ENCODE results near the gene KCNMB2. TPM values are rescaled to one million over a fixed set of nuclear protein-coding genes. Genes with fewer than 3 reads are reported as not detected.
"Not testable (repeated sequence)": the region's sequence is repeated elsewhere in the genome, so short reads cannot be mapped to it uniquely, and the experiment has no call there.

Gene KCNMB2
- total RNA-seq, 2 experiments from 2014 or later, result not detected

DNA sequence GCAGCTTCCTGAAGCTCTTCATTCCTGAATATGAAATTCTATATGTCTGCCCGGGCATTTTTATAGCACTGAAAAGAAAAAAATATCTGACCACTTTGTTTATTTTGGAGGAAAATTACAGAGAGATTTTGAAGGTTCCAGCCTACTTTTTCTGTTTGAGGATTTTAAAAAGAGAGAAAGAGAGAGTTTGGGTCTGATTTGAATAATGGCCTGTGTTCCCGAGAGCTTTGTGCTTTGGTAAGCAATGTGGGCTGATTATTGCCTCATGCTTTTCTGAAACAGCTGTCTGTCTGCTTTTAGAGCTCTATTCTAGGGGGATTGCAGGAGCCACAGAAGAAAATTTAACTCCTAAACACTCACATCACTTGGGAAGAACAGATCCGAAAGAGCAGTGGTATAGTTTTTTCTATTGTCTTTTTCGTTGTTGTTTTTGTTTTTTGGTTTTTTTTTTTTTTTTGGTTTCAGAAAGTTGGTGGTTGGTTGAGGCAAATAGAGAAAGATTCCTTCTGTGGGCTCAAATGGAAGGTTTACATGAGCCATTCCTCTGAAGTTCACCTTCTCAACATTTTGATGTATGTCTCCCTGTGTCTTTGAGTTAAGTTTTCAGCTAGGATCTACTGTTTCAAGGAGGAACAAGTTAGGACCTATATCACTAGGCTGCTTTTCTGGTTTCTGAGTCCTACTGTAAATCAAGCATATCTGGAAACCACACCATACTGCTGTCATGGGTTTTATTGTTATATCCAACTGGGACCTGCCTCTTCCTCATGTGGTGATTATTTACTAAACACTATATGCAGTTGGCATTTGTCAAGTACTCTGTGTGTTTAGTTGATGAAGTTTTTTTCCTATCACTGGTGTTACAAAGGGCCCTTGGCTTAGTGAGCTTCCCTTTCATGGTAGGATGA, 178.9 kb downstream of the KCNMB2 start:
- POLR2A ChIA-PET, result no interaction called here
- H3K4me1 Mint-ChIP-seq, result no peaks in the 10 kb centered on the region
- no peak overlapping the region for H3K4me3 Mint-ChIP-seq
- H3K27me3 Mint-ChIP-seq, result no peaks in the 10 kb centered on the region
- H3K9me3 Mint-ChIP-seq, result no peaks in the 10 kb centered on the region
- CTCF ChIA-PET, result no interaction called here
- H3K36me3 Mint-ChIP-seq (ENCODE audit: low read depth), result no peaks in the 10 kb centered on the region
- no peak for DNase-seq
- H3K27ac Mint-ChIP-seq, result no peak overlapping the region

DNA sequence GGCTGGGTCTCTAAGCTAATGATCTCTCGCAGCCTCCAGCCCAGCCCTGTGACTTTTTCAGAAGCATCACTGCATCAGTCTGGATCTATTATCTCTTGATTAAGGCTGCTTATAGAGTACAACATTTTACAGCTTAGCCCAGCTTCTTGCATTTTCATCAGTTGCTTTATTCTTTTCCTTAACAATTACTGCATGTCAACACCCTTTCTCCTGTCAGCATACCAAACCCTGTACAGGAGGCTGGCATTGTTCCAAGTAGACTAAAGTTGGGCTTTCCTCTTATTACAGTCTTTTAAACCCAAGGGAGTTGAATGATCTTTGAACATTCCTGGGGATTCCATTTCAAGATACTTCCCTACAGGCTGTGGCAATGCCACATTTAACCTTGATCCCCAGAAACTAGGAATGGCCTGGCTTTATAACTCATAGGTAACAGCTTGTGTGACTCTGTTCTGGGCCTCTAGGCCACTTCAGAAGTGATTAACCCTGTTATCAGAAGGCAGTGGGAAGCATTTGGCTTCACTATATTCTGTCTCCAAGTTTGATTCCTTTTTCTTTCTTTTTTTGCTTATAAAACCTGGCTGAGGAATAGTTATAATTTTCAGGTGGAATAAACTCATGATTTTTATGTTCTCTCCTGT, 182.9 kb downstream of the KCNMB2 start:
- no peak for DNase-seq
- ChIA-PET POLR2A (no interaction called here), CTCF (interaction anchor here (0.5 kb wide), 1 partner anchor 829 kb away, joined by 3 read pairs; no protein-coding TSS in a partner anchor)
- no peaks in the 10 kb centered on the region for H3K27me3 Mint-ChIP-seq
- H3K4me3 Mint-ChIP-seq, result no peak overlapping the region
- no peak overlapping the region for H3K27ac Mint-ChIP-seq
- no peaks in the 10 kb centered on the region for H3K4me1 Mint-ChIP-seq
- no peaks in the 10 kb centered on the region for H3K9me3 Mint-ChIP-seq
- H3K36me3 Mint-ChIP-seq (ENCODE audit: low read depth), result no peaks in the 10 kb centered on the region

DNA sequence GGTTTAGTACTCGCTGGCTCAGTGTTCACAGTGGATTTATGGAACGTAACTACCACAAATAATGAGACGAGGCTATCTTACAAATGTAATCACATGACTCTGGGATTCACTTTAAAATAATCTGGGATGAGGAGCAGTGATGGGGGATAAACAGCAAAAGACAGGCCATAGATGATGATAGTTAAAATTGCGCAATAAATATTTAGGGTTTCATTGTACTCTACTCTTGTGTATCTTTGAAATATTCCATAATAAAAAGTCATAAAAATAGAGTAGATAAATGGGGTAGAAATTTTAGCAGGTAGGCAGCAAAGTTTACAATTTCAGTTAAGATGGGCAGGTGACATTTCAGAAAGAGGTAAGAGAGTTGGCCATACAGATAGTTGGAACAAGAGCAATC, 196.6 kb downstream of the KCNMB2 start:
- POLR2A ChIA-PET, result no interaction called here

DNA sequence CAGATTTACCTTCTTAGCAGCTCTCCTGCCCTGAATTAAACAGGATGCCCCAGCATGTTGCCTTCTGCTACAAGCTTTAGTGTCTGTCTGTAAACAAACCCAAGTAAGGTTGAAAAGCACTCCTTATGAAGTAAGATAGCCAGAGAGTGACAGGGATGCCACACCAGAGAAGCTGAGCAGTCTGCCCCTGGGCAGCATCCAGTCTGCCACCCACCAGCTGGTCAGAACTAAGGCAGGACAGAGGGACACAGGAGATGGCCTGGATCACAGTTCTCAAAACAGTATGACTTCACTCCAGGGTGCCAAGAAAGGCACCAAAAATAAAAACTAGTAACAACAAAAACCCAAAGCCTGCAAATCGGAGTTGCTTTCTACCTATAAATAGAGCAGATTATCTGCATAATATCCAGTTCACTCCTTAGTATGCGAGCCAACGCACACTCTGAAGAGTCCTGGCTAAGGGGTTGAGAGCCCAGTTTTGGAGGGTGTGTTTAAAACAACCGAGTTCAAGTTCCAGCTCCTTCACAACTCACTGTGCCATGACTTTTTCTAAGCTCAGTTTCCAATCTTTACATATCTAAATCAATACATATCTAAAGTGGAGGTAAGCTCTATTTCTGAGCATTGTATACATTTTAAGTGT, 198.9 kb downstream of the KCNMB2 start:
- H3K9me3 Mint-ChIP-seq, result peaks cover 2% of the 10 kb centered on the region

More for the DNA sequence above, 196.6 kb downstream of the KCNMB2 start:
- Mint-ChIP-seq H3K9me3 (peaks cover 2% of the 10 kb centered on the region), H3K4me3 (no peak overlapping the region), H3K27ac (no peak overlapping the region), H3K36me3 (ENCODE audit: low read depth) (no peaks in the 10 kb centered on the region), H3K27me3 (no peaks in the 10 kb centered on the region), H3K4me1 (no peaks in the 10 kb centered on the region)
- CTCF ChIA-PET, result no interaction called here
- no peak for DNase-seq

DNA sequence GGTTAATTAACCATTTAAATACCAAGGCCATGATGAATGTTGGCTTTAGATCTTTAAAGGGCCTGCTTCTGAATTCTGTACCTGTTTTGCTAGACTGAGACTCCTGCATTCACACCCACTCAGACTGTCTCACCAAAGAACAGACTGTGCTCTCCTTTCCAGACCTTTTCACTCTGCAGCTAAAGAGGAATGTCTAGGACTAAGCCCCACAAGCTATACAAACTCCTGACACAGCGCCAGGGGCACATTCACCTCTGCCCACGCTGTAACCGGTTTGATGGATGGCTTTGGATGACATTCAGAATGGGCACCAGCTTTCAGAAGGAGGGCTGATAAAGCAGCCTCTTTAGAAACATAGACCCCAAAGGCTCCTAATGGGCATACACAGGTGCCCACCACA, 200.1 kb downstream of the KCNMB2 start:
- Mint-ChIP-seq H3K9me3 (peaks cover 2% of the 10 kb centered on the region), H3K4me3 (no peak overlapping the region), H3K36me3 (ENCODE audit: low read depth) (no peaks in the 10 kb centered on the region), H3K27me3 (no peaks in the 10 kb centered on the region), H3K4me1 (no peaks in the 10 kb centered on the region), H3K27ac (no peak overlapping the region)
- CTCF ChIA-PET, result no interaction called here
- DNase-seq, result no peak
- POLR2A ChIA-PET, result no interaction called here

More for the DNA sequence above, 198.9 kb downstream of the KCNMB2 start:
- H3K27me3 Mint-ChIP-seq, result no peaks in the 10 kb centered on the region
- no peaks in the 10 kb centered on the region for H3K36me3 Mint-ChIP-seq (ENCODE audit: low read depth)
- CTCF ChIA-PET, result no interaction called here
- DNase-seq, result no peak
- POLR2A ChIA-PET, result no interaction called here
- H3K4me1 Mint-ChIP-seq, result no peaks in the 10 kb centered on the region
- no peak overlapping the region for H3K27ac Mint-ChIP-seq
- no peak overlapping the region for H3K4me3 Mint-ChIP-seq

DNA sequence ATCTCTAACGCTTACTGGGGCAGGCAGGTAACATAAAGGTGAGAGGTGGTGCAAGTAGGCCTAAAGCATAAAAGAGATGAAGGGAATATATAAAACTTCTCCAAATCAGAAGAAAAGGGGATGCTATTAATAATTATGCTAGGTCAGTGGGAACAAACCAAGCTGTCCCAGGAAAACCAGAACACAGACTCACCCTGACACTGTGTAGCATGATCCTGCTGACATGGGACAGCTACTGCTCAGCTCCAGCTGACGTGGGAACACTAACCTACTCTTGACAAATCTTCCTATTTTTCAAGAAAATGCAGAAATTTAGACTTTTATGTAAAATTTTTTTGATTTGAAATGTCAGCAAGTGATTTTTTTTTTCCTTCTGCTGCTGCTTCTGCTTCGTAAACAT, 203.5 kb downstream of the KCNMB2 start:
- no peak for DNase-seq
- ChIA-PET CTCF (no interaction called here), POLR2A (no interaction called here)
- no peaks in the 10 kb centered on the region for H3K27me3 Mint-ChIP-seq
- no peak overlapping the region for H3K4me3 Mint-ChIP-seq
- H3K27ac Mint-ChIP-seq, result no peak overlapping the region
- H3K9me3 Mint-ChIP-seq, result no peaks in the 10 kb centered on the region
- no peaks in the 10 kb centered on the region for H3K36me3 Mint-ChIP-seq (ENCODE audit: low read depth)
- no peaks in the 10 kb centered on the region for H3K4me1 Mint-ChIP-seq

DNA sequence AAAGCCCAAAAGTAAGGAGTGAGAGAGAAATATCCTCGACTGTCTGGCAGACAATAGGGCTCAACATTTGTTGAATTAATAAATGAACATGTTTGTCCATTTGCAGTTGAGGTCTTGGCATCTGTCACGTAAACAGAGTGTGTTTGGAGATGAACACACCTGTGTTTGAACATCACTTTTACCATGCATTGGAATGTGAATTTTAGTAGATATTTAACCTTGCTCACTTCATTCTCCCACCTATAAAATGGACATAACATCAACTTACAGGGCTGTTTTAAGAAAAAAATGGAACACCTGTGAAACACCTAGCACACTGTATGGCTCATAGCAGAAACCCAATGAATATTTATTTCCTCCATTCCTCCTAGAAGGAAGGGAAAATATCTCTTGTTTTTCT, 204.8 kb downstream of the KCNMB2 start:
- Mint-ChIP-seq H3K27ac (no peak overlapping the region), H3K36me3 (ENCODE audit: low read depth) (no peaks in the 10 kb centered on the region), H3K27me3 (no peaks in the 10 kb centered on the region), H3K4me3 (no peak overlapping the region), H3K4me1 (no peaks in the 10 kb centered on the region), H3K9me3 (no peaks in the 10 kb centered on the region)
- no peak for DNase-seq
- POLR2A ChIA-PET, result no interaction called here
- CTCF ChIA-PET, result no interaction called here

DNA sequence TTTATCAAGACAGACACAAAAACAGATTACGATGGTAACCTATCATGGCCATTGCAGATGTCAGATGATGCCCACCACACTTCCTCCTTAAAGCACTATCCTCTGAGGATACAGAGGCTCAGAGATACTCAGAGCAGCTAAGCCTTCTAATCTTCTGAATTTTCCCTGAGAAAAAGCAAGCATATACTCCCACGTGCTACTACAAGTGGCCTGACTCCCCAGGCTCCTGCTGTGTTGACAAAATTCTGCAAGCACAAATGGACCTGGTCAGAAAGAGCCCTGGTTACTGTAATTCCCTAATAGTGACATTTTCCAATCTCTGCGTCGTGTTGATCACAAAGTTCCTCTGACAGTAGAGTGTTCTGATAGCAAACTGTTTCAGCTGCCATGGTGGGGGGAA, 207.1 kb downstream of the KCNMB2 start:
- no peaks in the 10 kb centered on the region for H3K4me1 Mint-ChIP-seq
- no peak overlapping the region for H3K4me3 Mint-ChIP-seq
- ChIA-PET CTCF (no interaction called here), POLR2A (no interaction called here)
- no peak for DNase-seq
- no peaks in the 10 kb centered on the region for H3K9me3 Mint-ChIP-seq
- no peak overlapping the region for H3K27ac Mint-ChIP-seq
- H3K36me3 Mint-ChIP-seq (ENCODE audit: low read depth), result no peaks in the 10 kb centered on the region
- H3K27me3 Mint-ChIP-seq, result no peaks in the 10 kb centered on the region

DNA sequence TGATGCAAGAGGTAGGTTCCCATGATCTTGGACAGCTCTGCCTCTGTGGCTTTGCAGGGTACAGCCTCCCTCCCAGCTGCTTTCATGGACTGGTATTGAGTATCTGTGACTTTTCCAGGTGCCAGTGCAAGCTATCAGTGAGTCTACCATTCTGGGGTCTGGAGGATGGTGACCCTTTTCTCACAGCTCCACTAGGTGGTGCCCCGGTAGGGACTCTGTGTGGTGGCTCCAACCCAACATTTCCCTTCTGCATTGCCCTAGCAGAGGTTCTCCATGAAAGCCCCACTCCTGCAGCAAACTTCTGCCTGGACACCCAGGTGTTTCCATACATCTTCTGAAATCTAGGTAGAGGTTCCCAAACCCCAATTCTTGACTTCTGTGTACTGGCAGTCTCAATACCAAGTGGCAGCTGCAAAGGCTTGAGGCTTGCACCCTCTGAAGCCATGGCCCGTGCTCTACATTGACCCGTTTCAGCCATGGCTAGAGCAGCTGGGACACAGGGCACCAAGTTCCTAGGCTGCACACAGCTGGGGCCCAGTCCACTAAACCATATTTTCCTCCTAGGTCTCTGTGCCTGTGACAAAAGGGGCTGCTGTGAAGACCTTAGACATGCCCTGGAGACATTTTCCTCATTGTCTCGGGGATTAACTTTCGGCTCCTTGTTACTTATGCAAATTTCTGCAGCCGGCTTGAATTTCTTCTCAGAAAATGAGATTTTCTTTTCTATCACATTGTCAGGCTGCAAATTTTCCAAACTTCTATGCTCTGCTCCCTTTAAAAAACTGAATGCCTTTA, 209.8 kb downstream of the KCNMB2 start:
- POLR2A ChIA-PET; H3K4me3 Mint-ChIP-seq; H3K36me3 Mint-ChIP-seq (ENCODE audit: low read depth); DNase-seq; H3K4me1 Mint-ChIP-seq; H3K9me3 Mint-ChIP-seq; CTCF ChIA-PET; H3K27ac Mint-ChIP-seq; H3K27me3 Mint-ChIP-seq: not testable (repeated sequence)

DNA sequence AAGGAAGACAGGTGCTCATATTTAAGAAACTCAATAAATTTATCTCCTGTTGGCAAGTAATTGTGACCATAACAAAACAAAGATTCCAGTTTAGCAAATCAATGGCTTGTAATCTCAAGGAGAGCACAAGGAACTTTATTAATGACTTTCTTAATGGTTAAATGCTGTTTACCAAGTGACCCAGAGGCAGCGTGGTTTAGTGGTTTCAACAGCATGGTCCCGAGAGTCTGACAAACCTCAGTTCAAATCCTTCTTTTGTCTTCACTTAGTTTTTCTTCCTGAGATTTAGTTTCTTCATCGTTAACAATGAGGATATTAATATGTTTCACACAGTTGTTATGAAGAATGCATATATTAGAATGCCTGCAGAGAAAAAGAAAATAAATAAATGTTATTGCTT, 212.6 kb downstream of the KCNMB2 start:
- H3K9me3 Mint-ChIP-seq, result no peaks in the 10 kb centered on the region
- no peaks in the 10 kb centered on the region for H3K4me1 Mint-ChIP-seq
- POLR2A ChIA-PET, result no interaction called here

DNA sequence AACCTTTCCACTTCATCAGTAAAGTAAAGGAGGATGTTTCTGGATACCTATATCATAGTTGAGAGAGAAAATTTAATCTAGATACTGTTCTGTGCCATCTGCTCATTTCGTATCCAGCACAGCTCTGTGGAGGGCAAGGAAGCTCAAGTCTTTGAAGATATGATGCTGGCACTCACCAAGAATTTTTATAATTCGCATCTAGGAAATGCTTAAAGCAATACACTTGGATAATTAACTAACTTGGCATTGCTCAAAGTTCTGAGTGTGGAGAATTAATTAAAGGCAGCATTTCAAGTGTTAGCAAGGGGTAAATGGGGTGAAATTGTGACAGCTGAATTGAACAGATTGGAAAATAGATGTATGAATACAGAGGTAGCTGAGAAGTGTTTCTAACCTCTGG, 213.2 kb downstream of the KCNMB2 start:
- Mint-ChIP-seq H3K4me1 (no peaks in the 10 kb centered on the region), H3K27ac (no peak overlapping the region), H3K36me3 (ENCODE audit: low read depth) (no peaks in the 10 kb centered on the region), H3K9me3 (no peaks in the 10 kb centered on the region), H3K4me3 (no peak overlapping the region), H3K27me3 (no peaks in the 10 kb centered on the region)
- DNase-seq, result no peak
- ChIA-PET CTCF (no interaction called here), POLR2A (no interaction called here)

More for the DNA sequence above, 212.6 kb downstream of the KCNMB2 start:
- Mint-ChIP-seq H3K4me3 (no peak overlapping the region), H3K27me3 (no peaks in the 10 kb centered on the region), H3K27ac (no peak overlapping the region), H3K36me3 (ENCODE audit: low read depth) (no peaks in the 10 kb centered on the region)
- no peak for DNase-seq
- CTCF ChIA-PET, result no interaction called here

DNA sequence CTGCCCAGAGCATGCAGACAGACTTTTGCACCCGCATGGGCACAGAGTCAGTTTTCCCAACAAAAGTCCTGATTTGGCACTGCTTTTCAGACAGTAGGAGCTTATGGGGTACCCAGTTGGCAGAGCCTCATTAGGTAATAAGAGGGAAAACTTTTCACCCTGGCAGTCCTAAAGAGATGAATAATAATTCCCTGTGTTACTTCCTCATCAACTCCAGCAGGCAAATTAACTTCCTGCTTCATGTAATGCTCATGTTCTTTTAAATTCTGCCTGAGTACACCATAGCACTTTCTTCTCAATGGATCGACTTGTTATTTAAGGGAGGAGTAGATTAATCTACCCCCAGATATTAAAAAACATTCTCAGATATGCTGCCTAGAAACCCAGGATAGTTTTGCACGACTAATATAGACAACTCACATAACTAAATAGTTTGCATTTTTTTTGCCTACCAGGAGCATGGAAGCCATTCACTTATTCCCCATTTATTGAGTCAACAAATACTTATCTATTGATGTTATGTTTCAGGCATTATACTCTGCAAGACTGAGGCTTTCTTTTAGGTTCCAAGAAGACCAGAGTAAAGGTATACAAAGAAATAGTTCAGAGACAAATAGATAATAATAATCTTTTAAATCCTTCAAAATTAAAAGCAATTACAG, 214.5 kb downstream of the KCNMB2 start:
- no peaks in the 10 kb centered on the region for H3K4me1 Mint-ChIP-seq
- H3K36me3 Mint-ChIP-seq (ENCODE audit: low read depth), result no peaks in the 10 kb centered on the region
- no peaks in the 10 kb centered on the region for H3K9me3 Mint-ChIP-seq
- ChIA-PET CTCF (no interaction called here), POLR2A (no interaction called here)
- H3K27me3 Mint-ChIP-seq, result no peaks in the 10 kb centered on the region
- H3K4me3 Mint-ChIP-seq, result no peak overlapping the region
- no peak for DNase-seq
- no peak overlapping the region for H3K27ac Mint-ChIP-seq

DNA sequence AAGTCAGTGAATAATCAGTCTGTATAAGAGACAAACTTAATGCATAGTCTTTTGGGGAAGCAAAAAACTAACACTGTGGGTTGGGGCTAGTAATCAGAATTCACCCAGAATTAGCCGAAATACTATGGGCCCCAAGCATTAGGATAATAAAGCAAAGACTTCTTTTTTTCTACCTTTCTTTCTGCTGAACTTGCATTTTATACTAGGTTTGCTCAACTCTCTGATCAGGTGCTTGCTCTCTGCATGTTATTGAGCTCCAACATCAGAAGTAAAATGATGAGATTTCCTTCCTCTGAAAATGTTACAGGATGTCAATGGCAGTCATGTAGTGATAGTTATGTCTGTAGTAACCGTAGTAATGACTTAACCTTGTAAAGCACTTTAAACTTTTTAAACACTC, 216.6 kb downstream of the KCNMB2 start:
- no peaks in the 10 kb centered on the region for H3K36me3 Mint-ChIP-seq (ENCODE audit: low read depth)
- no peaks in the 10 kb centered on the region for H3K4me1 Mint-ChIP-seq
- H3K9me3 Mint-ChIP-seq, result no peaks in the 10 kb centered on the region
- DNase-seq, result no peak
- ChIA-PET POLR2A (no interaction called here), CTCF (no interaction called here)
- H3K27me3 Mint-ChIP-seq, result no peaks in the 10 kb centered on the region
- no peak overlapping the region for H3K27ac Mint-ChIP-seq
- H3K4me3 Mint-ChIP-seq, result no peak overlapping the region
